ENCODE measurements around the gene WAS.
A peak's percentile ranks its signal among the peaks of the same experiment; 100 is the strongest.

The WAS gene

GRCh38 chrX:48714573-48714972 is 31.0 kb downstream of the WAS start:
- DNase-seq = no peak

- DNase-seq = no peak
These were observed 31.5 kb downstream of the WAS start for GRCh38 chrX:48715072-48715471.

GRCh38 chrX:48715876-48716502 is 32.4 kb downstream of the WAS start:
- no peak for DNase-seq

GRCh38 chrX:48719958-48720357 is 36.4 kb downstream of the WAS start:
- DNase-seq = no peak

- no peak for DNase-seq
These were observed 37.1 kb downstream of the WAS start for GRCh38 chrX:48720577-48721250.

- DNase-seq = no peak
These were observed 38.3 kb downstream of the WAS start for GRCh38 chrX:48721916-48722315.

DNA sequence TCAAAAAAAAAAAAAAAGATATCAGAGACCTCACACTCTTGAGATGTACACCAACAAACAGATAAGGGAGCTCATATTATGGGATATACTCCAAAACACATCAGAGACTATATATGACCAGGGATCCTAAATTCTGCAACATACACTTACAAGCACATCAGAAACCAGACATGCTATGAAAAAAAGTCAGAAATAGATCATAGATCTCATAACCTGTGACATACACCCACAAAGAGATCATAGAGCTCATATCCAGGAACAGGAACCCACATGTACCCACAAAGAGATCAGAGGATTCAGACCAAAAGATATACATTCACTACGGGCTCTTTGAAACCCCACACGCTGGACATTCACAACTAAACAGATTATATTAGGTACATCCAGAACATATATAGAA is 43.0 kb downstream of the WAS start:
- DNase-seq = no peak

- no peak for DNase-seq
These were observed 45.1 kb downstream of the WAS start for GRCh38 chrX:48728653-48729052.

- DNase-seq = no peak
These were observed 52.7 kb downstream of the WAS start for GRCh38 chrX:48736303-48736702.

GRCh38 chrX:48736878-48737212 is 53.2 kb downstream of the WAS start:
- DNase-seq = no peak

- peak; percentile 97 for DNase-seq
These were observed 53.8 kb downstream of the WAS start for GRCh38 chrX:48737213-48737938.

DNA sequence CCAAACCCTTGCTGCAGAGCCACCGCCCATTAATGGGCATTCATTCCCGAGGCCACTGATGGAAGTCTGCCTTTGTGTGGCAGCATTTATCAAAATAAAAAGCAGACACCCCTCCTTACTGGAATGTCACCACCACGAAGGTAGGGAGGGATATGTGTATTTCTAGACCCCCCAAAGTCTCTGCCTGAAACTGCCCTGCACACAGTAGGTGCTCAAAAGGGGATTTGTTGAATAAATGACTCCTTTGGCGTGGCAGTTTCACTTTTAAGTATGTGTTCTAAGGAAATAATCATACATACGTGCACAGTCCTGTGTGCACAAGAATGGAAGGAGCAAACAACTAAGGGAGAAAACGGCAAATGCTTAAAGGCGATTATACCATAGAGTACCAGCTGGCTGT is 54.3 kb downstream of the WAS start:
- DNase-seq = no peak
